Renal cortex interstitium (tissue), 11 donors: ENCODE data around the gene TMEM174. TPM values are rescaled to one million over a fixed set of nuclear protein-coding genes. Genes with fewer than 3 reads are reported as not detected.
A peak's percentile ranks its signal among the peaks of the same experiment; 100 is the strongest.
"Not testable (repeated sequence)": the region's sequence is repeated elsewhere in the genome, so short reads cannot be mapped to it uniquely, and the experiment has no call there.

Experiments
- DNase-seq, 11 donors: peaks; one replicate each; pipeline ENCODE4 v3.0.0-alpha.2; 2013; ENCODE audit warnings: low read depth in 9 of 11, low spot score in 4 of 11; ENCODE audit errors: extremely low read depth in 1 of 11
- polyA plus RNA-seq, 3 donors: library from polyadenylated mRNA; unstranded; fragments of 120-200 nt; gene quantifications; one replicate each; pipeline ENCODE4 v1.2.1, GENCODE V29; 2013; ENCODE audit not compliant: insufficient read length in 3 of 3

The TMEM174 gene
- polyA plus RNA-seq, 3 donors, result 17.1 to 22.8 (median 17.2) TPM

DNA sequence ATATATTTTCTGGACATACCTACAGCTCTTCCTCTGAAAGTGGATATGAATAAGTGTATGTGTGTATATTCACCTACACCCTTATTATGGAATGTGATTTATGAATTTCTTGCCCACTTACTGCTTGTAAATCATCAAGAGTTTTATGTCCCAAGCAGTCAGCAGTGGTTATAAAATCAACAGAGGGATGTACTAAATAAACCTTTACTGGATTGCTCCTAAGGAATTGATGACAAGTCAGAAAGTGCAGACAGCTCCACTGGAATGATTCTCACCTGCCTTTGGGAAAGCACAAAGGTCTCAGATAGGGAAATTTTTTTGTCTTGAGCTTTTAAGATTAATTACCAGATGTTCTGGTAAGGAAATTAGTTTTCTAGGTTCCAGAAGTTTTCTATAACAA, 9.3 kb downstream of the TMEM174 start:
- no peak for DNase-seq

DNA sequence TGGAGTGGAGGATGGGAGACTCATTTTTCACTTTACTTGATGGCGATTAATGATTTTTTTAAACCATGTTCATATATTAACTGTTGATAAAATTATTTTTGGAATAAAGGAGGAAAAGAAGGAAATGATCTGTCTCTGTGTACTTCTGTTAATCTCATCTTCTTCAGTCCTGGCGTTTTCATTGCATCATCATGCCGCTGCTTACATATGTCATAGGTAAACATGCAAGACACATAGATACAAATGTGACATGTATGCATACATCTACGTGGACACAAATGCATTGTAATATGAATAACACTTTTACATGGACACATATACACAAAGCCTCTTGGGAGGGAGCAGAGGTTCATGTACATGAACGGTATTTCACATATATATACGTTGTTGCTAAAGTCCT, 10.0 kb downstream of the TMEM174 start:
- no peak for DNase-seq

DNA sequence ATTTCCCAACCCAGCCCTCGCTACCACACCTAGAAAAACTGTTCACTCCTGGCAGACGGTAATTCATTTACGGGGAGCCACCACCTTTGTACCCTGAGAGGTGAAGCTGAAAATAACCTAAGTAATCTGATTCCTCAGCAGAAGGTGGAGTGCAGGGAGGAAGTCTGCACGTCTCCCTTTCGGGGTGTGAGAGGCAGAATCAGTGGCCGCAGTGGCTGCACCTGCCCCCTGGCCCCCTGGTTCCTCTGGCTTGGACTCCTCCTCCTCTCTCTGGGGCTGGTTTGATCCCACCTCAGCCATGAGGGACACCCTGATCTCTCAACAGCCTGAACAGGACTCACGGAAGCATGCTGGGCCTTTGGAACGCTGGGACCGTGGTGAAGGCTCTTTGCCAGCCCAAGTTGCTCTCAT, 10.5 kb downstream of the TMEM174 start:
- DNase-seq, result no peak

DNA sequence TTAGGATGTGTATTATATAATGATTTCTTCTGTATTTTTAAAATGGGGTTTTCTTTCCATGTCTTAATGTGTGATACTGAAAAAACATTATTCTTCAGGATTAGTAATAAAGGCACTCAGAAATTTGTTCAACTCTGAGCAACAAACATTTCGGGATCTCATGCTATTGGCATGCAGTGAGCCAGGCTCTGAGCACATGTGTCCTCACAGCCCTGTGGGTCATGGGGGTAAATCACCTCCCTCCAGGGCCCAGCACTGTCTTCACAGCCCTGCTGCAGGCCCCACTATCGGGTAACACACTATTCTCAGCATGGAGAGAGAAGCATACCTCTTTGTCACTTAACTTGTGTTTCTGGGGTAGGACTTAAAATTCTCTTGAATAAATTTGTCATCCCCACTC, 14.0 kb downstream of the TMEM174 start:
- no peak for DNase-seq

DNA sequence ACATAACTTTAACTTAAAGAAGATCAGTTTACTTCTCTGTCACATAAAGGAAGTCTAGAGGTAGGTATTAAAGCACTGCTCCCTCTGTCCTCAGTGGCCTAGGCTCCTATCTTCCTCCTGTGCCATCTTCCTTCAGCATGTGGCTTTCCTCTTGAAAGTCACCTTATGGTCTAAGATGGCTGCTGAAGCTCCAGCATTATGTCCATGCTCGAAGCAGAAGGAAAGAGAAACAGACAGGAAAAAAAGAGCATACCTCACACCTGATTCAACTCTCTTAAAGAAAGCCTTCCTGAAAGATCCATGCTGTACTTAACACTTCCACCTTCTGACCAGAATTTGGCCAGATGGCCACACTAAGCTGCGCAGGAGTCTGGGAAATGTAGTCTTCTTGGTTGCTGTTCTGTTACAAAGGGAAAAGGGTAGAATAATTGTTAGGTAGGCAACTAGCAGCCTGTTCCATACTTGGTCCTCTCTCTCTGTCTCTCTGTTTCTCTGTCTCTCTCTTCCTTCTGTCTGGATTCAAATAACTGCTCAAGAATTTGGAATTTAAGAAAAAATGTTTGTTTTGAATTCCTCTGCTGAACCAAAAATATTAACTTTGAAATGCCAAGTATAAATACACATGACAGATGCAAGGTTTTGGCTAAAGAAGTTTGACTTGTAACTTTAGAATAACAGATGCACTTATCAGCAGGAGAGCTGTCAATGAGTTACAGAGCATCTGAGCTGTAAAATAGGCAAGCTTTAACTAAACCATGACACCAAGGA, 16.0 kb downstream of the TMEM174 start:
- no peak for DNase-seq

DNA sequence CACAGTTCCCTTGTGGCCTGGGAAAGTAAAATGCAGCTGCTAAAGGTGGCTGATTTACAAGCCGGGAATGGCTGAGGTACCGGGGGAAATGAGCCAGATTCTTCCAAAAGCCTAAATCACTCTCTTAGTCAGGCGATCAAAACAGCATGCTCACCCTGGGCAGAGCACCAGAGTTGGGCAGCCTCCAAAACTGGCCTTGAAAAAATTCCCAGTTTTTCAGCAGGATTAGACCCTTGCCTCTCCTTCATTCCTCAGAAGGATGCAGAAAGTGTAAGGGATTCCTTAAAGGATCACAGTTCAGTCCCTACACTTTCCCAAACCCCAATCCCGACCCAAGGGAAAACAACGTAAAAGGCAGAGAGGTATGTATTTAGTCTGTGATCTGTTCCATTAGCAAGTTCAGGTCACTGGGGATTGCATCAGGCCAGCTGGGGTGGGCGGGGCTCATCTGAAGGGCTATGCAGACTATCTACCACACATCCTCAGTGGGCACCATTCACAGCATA, 16.9 kb downstream of the TMEM174 start:
- no peak for DNase-seq

DNA sequence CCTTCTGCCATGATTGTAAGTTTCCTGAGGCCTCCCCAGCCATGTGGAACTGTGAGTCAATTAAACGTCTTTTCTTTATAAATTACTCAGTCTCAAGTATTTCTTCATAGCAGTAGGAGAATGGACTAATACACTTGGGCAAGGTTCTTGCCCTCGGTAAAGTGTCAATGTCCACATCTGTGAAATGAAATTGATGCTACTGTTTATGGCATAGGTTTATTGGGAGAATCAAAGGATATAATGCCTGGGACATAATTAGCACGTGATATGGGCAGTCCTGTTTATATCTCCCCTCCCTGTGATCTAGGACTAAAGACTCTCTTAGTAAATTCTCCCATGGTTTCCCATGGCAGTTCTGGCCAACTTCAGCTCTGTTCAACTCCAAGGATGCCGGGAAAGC, 19.4 kb downstream of the TMEM174 start:
- no peak for DNase-seq

DNA sequence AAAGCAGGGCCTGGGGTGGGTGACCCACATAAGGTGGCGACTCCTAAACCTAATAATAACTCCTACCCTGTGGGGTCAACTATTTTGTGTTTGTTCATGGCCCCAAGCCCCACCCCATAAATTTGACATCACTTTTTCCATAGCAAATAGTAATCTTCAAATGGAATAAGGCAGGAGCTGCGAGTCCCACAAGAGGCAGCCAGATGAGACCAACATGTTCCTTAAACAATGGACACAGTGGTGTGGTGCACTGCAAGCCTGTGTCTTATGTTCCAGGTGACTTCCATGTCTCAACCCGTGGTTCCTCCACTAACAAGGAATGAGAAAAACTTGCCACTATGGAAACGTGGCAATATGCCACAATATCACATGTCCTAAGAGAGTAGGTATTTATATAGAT, 20.6 kb downstream of the TMEM174 start:
- DNase-seq, result no peak

DNA sequence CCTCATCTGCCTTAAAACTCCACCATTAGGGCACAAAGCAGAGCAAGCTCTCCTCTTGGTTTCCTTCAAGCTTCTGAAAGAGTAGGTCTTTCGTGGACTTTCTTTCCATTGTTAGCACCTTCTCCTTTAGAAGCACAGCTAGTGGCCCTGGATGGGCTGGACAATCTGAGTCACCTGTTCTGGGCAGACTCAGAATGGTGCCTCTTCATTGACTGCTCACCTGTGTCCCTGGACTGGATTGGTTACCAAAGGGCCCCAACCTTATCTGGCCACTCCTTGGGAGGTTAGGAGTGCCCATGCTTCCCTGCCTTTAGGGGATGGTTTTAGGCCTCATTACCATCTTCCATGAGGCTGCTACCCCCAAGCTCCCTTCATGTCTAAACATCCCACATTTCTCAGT, 23.2 kb downstream of the TMEM174 start:
- DNase-seq, result no peak

DNA sequence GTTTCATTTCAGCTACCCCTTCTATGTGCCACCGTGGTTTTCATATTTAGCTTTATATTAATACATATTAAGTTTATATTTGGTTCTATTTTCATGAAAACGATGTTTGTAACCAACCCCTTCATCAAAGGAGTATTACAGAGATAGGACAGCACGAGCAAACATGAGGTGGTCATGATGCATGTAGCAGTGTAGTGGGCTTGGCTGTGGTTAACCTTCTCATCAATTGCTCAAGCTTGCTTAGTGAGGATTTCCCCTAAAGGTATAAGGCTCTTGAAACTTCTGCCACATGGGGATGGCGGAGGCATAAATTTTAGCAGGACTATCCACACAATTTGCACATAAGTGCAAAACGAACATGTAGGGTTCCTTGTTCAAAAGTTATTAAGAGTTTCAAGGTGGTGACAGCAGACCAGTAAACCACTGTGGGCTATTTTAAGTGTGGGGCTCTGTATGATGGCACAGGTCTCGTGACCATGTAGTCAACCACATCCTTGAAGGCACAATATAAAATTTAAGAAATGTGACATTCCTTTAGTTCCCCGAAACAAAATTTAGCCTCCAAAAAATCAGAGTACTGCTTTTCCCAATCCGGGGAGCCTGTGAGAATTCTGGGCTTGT, 24.8 kb downstream of the TMEM174 start:
- no peak for DNase-seq

DNA sequence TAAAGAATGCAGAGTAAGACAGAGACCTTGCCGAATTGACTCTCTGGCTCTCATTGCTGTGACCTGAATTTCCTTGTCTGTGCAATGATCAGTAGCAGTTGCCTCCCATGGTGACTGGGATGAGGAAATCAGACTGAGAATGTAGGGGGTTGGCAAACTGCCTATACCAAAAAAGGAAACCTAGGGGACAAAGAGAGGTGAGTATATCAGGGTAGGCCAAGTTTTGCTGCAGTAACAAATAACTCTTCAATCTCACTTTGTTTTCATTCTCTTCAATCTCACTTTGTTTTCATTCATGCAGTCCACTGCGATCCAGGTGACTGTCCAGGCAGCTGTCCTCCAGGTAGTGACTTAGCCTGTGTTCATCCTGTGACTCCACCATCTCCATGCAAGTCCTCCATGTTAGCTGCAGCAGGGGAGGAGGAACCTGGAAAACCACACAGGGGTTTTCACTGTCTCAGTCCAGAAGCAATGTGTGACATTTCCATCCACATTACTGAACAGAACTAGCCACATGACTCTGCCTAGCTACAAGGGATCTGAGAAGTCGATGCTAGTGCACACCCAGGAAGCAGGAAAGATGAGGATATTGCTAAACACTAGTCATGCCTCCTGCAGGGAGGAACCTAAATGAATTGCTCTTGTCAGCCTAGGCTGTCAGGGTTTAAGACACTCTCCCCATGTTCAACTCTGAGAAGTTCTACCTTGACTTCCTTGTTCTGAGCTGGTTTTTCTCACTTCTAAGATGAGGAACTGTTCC, 26.0 kb downstream of the TMEM174 start:
- no peak for DNase-seq

DNA sequence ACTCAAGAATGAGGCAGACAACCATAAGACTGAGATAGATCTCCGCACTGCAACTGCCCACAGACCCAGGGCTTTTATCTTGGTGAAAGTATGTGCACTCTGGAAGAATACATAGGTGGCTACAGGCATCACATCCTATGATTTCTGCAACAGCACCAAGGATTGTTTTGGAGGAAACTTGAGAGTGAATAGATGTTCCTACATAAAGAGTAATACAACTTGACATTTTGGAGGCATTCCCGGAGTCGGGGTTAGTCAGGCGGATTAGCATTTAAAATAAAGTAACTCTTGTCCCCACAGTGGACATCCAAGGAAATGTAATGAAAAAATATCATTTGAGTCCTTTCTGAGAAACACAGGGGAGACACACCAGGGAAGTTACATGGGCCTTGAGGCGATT, 26.7 kb downstream of the TMEM174 start:
- DNase-seq, result no peak

DNA sequence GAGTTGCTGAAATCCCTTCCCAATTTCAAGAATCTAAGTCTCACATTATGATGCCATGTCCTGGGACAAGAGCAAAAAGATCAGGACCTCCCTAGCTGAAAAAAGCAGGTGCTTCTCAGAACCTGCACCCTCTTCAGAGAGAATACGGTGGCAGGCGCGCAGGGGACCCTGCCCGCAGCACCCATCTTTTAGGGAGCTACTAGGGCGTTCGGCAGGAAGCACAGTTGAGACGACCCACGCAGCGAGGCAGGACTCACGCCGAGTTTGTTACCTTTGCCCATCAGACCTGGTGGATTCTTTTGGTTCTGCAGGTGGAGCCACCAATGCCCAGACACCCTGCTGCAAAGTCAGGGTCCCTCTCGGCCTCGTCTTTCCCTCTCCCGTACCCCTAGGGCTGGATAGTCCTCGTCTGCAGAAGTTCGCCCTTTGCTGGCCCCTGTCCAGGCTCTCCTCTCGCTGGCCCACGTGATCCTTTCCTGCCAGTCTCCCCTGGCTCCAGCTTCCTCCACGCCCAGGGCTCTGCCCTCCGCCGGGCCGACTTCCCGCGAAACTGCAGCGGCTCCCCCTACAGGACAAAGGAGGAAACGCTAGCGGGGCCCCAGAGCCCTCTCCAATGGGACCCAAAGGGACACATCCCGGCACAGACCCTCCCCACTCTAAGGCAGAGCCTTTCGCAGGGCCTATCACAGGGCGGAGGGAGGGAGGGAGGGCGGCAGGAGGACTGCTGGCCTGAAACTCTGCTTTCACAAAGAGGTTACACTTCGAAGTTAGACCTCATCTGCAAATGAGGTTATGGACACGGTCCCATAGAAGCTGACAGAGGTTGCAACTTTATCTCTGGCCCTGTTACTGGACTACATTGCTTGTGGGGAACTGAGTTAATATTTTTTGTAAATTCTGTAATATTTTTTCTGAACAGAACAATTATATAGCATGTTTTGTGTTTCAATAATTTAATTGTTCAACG, 28.8 kb downstream of the TMEM174 start:
- DNase-seq, result peak in 8 of 11 donors; percentile 41 to 79 (median 64)

DNA sequence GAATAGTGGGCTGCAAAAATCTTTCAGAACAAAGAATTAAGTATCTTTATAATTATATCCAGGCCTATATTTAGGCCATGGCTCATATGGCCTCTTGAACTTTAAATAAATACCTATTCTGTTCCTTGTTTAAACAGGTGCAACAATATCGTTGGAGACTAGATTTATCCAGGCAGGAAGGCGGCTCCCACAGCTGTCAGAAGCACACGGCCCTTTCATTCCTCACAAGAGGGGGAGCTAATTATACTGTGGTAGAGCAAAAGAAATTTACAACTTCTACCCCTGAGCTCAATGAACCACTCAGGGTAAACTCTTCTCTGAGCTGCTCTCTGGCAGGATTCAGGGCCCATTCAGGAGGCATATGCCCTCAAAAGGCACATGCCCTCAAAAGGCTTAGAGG, 31.3 kb downstream of the TMEM174 start:
- no peak for DNase-seq

DNA sequence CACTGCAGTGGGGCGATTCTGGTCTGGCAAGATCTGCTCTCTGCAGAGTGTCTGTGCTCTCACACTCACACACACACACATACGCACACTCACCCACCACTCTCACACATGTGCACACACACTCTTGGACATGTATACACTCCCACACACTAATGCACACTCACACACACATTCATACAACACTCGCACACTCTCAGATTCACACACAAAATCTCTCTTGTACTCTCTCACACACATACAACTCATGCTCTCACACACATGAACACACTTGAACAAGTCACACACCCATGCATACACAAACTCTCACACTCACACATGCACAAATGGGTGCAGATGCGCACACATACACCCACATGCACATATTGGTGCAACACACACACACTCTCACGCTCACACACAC, 31.7 kb downstream of the TMEM174 start:
- no peak for DNase-seq

DNA sequence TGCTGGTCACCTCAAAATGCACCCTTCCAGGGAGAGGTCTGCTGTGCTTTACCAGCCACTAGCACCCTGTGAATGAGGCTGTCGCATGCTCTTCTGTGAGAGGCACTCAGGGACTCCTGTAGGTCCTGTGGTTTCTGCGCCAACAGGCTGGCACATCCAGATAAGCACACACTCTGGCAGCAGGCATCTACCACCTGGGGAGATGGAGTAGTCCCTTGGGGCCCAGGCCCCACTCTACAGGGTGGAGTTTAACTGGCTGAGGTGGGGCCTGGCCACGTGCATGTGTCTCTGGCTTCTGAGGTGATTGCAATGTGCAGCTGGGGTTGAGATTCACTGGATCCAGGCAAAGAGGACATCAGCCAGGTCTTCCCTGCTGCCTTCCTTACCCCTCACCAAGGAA, 32.3 kb downstream of the TMEM174 start:
- no peak for DNase-seq

DNA sequence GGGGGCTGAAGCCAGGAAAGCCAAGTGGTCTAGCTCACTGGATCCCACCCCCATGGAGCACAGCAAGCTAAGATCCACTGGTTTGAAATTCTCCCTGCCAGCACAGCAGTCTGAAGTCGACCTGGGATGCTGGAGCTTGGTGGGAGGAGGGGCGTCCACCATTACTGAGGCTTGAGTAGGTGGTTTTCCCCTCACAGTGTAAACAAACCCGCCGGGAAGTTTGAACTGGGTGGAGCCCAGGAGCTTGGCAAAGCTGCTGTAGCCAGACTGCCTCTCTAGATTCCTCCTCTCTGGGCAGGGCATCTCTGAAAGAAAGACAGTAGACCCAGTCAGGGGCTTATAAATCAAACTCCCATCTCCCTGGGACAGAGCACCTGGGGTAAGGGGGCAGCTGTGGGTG, 34.2 kb downstream of the TMEM174 start:
- not testable (repeated sequence) for DNase-seq

DNA sequence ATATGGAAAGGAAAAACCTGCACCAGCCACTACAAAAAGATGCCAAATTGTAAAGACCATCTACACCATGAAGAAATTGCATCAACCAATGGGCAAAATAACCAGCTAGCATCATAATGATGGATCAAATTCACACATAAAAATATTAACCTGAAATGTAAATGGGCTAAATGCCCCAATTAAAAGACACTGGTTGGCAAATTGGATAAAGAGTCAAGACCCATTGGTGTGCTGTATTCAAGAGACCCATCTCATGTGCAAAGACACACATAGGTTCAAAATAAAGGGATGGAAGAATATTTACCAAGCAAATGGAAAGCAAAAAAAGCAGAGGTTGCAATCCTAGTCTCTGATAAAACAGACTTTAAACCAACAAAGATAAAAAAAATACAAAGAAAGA, 36.1 kb downstream of the TMEM174 start:
- not testable (repeated sequence) for DNase-seq

DNA sequence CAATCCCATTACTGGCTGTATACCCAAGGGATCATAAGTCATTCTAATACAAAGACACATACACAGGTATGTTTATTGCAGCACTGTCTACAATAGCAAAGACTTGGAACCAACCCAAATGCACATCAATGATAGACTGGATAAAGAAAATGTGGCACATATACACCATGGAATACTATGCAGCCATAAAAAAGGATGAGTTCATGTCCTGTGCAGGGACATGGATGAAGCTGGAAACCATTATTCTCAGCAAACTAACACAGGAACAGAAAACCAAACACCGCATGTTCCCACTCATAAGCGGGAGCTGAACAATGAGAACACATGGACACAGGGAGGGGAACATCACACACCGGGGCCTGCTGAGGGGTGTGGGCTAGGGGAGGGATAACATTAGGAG, 39.7 kb downstream of the TMEM174 start:
- not testable (repeated sequence) for DNase-seq
